Parathyroid adenoma (tissue), 2 donors: ENCODE data around the gene ZFHX3.

Experiments used
- H2AFZ ChIP-seq: fragments of 300-600 bp; sonication (generic); one replicate; pipeline ENCODE4 v1.7.0; 2017; ENCODE audit warnings: antibody characterized with exemption, mild to moderate bottlenecking
- H3K27ac ChIP-seq: fragments of 300-600 bp; sonication (generic); one replicate; pipeline ENCODE4 v1.7.0; 2017
- H3K27me3 ChIP-seq: fragments of 300-600 bp; sonication (generic); one replicate; pipeline ENCODE4 v1.7.0; 2017; ENCODE audit warnings: low read length; ENCODE audit not compliant: control insufficient read depth, insufficient read depth
- H3K36me3 ChIP-seq: fragments of 300-600 bp; sonication (generic); one replicate; pipeline ENCODE4 v1.7.0; 2017; ENCODE audit warnings: low read length; ENCODE audit not compliant: control insufficient read depth, insufficient read depth
- H3K4me1 ChIP-seq: fragments of 300-600 bp; sonication (generic); one replicate; pipeline ENCODE4 v1.7.0; 2017; ENCODE audit warnings: control low read depth
- H3K4me2 ChIP-seq: fragments of 300-600 bp; sonication (generic); one replicate; pipeline ENCODE4 v1.7.0; 2017; ENCODE audit warnings: low read length
- H3K4me3 ChIP-seq: fragments of 300-600 bp; sonication (generic); one replicate; pipeline ENCODE4 v1.7.0; 2017; ENCODE audit warnings: low read depth, low read length
- H3K79me2 ChIP-seq: fragments of 300-600 bp; sonication (generic); one replicate; pipeline ENCODE4 v1.7.0; 2017; ENCODE audit warnings: control low read depth
- H3K9ac ChIP-seq: fragments of 300-600 bp; sonication (generic); one replicate; pipeline ENCODE4 v1.7.0; 2017; ENCODE audit warnings: mild to moderate bottlenecking
- H3K9me3 ChIP-seq: fragments of 300-600 bp; sonication (generic); one replicate; pipeline ENCODE4 v1.7.0; 2017; ENCODE audit warnings: low read length; ENCODE audit not compliant: control insufficient read depth
- TF ChIP-seq, protein P1 (sequence below): fragments of 300-600 bp; sonication (generic); IDR thresholded peaks from one replicate; pipeline ENCODE4 v1.7.0; 2017; ENCODE audit warnings: antibody characterized with exemption, mild to moderate bottlenecking
- donor health status: primary hyperparathyroidism.

Gene ZFHX3

DNA sequence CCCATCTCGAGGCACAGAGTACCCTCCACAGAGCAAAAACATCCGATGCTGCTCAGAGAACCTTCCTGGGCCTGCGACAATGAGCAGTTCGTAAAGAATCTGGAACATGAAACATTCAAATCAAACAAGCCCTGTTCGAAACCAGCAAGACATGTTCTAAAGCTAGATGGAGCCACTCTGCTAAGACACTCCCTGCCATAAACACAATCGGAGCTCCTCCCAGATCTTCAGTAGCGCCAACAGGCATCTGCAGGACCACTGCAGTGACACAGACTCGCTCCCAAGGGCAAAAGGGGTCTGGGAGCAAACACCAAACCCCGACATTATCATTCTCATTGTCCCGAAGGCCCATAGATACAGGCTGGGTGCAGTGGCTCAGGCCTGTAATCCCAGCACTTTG is 108.7 kb downstream of the ZFHX3 start:
- no peaks in the 10 kb centered on the region for H3K27me3 ChIP-seq
- H3K9me3 ChIP-seq, result no peaks in the 10 kb centered on the region
- H3K4me1 ChIP-seq, result peaks cover 11% of the 10 kb centered on the region
- no peak overlapping the region for H3K9ac ChIP-seq
- peak overlapping the region; percentile 33 for H3K27ac ChIP-seq
- H3K4me2 ChIP-seq, result no peak overlapping the region
- H2AFZ ChIP-seq, result no peak overlapping the region
- H3K79me2 ChIP-seq, result peaks cover 81% of the 10 kb centered on the region
- no peaks in the 10 kb centered on the region for H3K36me3 ChIP-seq
- TF ChIP-seq, protein P1, sequence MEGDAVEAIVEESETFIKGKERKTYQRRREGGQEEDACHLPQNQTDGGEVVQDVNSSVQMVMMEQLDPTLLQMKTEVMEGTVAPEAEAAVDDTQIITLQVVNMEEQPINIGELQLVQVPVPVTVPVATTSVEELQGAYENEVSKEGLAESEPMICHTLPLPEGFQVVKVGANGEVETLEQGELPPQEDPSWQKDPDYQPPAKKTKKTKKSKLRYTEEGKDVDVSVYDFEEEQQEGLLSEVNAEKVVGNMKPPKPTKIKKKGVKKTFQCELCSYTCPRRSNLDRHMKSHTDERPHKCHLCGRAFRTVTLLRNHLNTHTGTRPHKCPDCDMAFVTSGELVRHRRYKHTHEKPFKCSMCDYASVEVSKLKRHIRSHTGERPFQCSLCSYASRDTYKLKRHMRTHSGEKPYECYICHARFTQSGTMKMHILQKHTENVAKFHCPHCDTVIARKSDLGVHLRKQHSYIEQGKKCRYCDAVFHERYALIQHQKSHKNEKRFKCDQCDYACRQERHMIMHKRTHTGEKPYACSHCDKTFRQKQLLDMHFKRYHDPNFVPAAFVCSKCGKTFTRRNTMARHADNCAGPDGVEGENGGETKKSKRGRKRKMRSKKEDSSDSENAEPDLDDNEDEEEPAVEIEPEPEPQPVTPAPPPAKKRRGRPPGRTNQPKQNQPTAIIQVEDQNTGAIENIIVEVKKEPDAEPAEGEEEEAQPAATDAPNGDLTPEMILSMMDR, result no peak
- no peak overlapping the region for H3K4me3 ChIP-seq

DNA sequence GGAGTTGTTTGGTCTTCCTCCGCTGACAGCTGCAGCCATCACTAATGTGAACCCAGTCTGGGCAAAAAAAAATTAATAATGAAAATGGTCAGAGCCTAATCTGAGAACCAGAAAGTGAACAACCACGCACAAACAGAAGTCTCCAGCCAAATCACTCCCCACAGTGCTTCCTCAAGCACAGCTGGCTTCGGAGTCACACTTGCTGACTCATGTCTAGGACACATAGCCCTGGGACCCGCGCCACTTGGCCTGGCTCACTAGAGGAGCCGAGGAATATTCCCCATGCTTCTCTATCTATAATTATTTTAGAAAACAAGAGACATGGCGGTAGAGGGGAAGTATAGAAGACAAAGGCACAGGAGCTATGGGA is 109.1 kb downstream of the ZFHX3 start:
- Histone ChIP-seq H3K4me3 (no peak overlapping the region), H3K4me2 (no peak overlapping the region), H3K79me2 (peaks cover 85% of the 10 kb centered on the region), H3K27me3 (no peaks in the 10 kb centered on the region), H3K36me3 (no peaks in the 10 kb centered on the region), H3K9me3 (no peaks in the 10 kb centered on the region), H3K27ac (peak overlapping the region; percentile 33), H3K9ac (no peak overlapping the region), H3K4me1 (peaks cover 11% of the 10 kb centered on the region), H2AFZ (no peak overlapping the region)
- TF ChIP-seq, protein P1, result no peak

DNA sequence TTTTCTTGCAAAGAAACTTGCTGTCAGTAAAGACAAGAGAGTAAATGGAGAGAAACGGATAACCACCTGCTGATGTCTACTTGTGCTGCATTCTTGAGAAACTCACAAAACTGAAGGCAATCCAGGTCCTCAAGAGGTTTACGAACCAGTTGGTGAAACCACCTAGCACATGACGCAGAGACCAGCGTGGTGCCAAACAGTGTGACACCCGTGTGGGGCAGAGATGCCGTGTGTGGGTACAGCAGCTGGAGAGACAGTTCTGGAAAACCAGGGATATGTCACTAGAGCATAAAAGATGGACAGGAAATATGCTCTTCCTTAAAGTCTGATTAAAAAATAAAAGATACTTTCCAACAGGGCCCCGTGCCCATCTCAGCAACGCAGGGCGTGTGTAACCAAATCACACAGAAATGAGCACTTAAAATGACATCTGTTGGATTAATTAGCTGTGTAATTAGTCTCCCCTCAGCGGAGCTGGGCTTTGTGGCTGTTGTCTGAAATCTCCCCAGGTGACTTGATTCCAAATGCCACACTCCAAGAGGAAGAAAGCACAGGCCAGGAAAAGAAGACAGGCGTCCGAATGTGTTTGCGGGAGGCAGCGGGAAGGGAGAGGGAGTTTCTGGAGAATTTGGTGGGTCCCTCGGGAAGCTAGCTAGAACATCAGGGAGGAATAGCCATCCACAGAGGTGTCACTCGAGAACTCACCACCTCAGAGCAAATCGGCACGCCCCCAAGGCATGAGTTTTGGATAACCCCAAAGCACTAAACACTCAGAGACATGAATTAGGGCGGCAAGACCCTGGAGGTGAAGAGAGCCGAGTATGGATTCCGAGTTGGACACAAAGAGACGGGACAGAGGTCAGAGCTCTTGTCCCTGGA is 109.8 kb downstream of the ZFHX3 start:
- Histone ChIP-seq H3K36me3 (no peaks in the 10 kb centered on the region), H2AFZ (no peak overlapping the region), H3K4me2 (no peak overlapping the region), H3K4me1 (peaks cover 14% of the 10 kb centered on the region), H3K27me3 (no peaks in the 10 kb centered on the region), H3K4me3 (no peak overlapping the region), H3K27ac (no peak overlapping the region), H3K9me3 (no peaks in the 10 kb centered on the region), H3K79me2 (peaks cover 82% of the 10 kb centered on the region), H3K9ac (no peak overlapping the region)
- TF ChIP-seq, protein P1, result no peak

DNA sequence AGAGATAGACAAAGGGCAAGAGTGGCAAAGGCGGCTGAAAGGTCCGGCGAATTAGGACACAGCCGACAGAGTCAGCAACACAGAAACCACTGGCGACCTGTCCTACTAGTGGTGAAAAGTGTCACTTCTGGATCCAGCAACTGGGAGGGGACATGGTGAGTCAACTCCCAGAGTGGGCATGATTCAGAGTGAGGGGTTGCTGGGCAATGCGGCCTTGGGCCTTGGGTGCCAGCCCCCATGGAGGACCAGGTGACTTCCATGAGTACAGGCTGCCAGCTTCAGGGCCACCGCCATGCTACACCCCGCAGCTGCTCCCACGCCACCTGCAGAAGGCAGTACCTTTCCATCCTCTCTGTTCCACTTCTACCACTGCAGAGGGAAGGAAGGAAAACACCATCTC is 110.6 kb downstream of the ZFHX3 start:
- H3K27ac ChIP-seq, result no peak overlapping the region
- no peak overlapping the region for H3K9ac ChIP-seq
- no peak overlapping the region for H2AFZ ChIP-seq
- H3K9me3 ChIP-seq, result no peaks in the 10 kb centered on the region
- no peaks in the 10 kb centered on the region for H3K27me3 ChIP-seq
- no peak overlapping the region for H3K4me3 ChIP-seq
- peaks cover 17% of the 10 kb centered on the region for H3K4me1 ChIP-seq
- TF ChIP-seq, protein P1, result no peak
- no peak overlapping the region for H3K4me2 ChIP-seq
- peaks cover 85% of the 10 kb centered on the region for H3K79me2 ChIP-seq
- H3K36me3 ChIP-seq, result no peaks in the 10 kb centered on the region

DNA sequence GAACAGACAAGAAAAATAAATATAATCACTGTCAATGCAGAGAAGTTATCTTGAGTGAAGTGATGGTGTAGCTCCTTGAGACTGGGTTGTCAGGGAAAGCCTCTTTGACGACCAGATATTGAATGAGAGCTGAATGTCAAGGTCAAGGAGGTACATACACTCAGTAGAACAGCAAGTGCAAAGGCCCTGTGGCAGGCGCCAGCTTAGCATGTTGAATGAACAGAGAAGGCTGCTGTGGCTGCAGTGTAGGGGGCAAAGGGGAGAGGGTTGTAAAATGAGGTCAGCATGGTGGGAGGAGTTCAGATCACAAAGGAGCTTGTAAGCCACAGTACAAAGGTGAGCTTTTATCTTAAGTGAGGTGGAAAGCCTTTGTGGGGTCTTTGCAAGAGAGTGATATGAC is 111.5 kb downstream of the ZFHX3 start:
- H3K79me2 ChIP-seq, result peaks cover 85% of the 10 kb centered on the region
- TF ChIP-seq, protein P1, result no peak
- H3K36me3 ChIP-seq, result no peaks in the 10 kb centered on the region
- no peaks in the 10 kb centered on the region for H3K27me3 ChIP-seq
- no peak overlapping the region for H3K4me2 ChIP-seq
- H3K4me3 ChIP-seq, result no peak overlapping the region
- no peak overlapping the region for H2AFZ ChIP-seq
- no peak overlapping the region for H3K27ac ChIP-seq
- H3K9ac ChIP-seq, result no peak overlapping the region
- peaks cover 27% of the 10 kb centered on the region for H3K4me1 ChIP-seq
- H3K9me3 ChIP-seq, result no peaks in the 10 kb centered on the region
